Fibroblast of pulmonary artery (primary cell): ENCODE results near the gene RAF1.
A peak's percentile ranks its signal among the peaks of the same experiment; 100 is the strongest.

Experiments
- DNase-seq: peaks from one replicate; pipeline ENCODE4 v3.0.0-alpha.2; 2010; ENCODE audit warnings: low read depth
- H3K4me3 ChIP-seq: replicated peaks from 2 replicates; pipeline ENCODE4 v1.5.1; 2011; ENCODE audit warnings: low read depth, mild to moderate bottlenecking, control low read depth, low read length, moderate library complexity
- CTCF ChIP-seq: IDR thresholded peaks from 2 replicates; pipeline ENCODE4 v1.5.1; 2011; ENCODE audit warnings: mild to moderate bottlenecking, control low read depth, low read length, inconsistent platforms; ENCODE audit errors: missing control alignments

RAF1 gene

GRCh38 chr3:12541625-12542024, 122.3 kb downstream of the RAF1 start:
- peak; percentile 23 for TF ChIP-seq CTCF
- no peak overlapping the region for H3K4me3 ChIP-seq
- peak; percentile 10 for DNase-seq

GRCh38 chr3:12536423-12536822, 127.5 kb downstream of the RAF1 start:
- DNase-seq: peak; percentile 43
- no peak overlapping the region for H3K4me3 ChIP-seq
- peak; percentile 38 for TF ChIP-seq CTCF
